Astrocyte (in vitro differentiated cells and primary cell): ENCODE data around the gene DQX1. TPM values are rescaled to one million over a fixed set of nuclear protein-coding genes. Genes with fewer than 3 reads are reported as not detected.

ENCODE experiments used
- DNase-seq: peaks from one replicate; pipeline ENCODE4 v3.0.0-alpha.2; 2010; ENCODE audit warnings: low read depth
- FAIRE-seq: peaks from 2 replicates; lab custom pipeline; 2011; peaks lifted over from hg19 to GRCh38; lab: Jason Lieb, UNC
- H2AFZ ChIP-seq: 2 replicates; pipeline ENCODE4 v1.6.0; 2012; ENCODE audit warnings: low read depth, low read length, inconsistent platforms
- H3K27ac ChIP-seq: 2 replicates; pipeline ENCODE4 v1.5.1; 2011; ENCODE audit warnings: low read depth, low read length, inconsistent platforms
- H3K27me3 ChIP-seq: 2 replicates; pipeline ENCODE4 v1.6.0; 2011; ENCODE audit warnings: low read length, inconsistent platforms; ENCODE audit not compliant: insufficient read depth
- H3K36me3 ChIP-seq: 2 replicates; pipeline ENCODE4 v1.5.1; 2011; ENCODE audit warnings: low read length, inconsistent platforms; ENCODE audit not compliant: insufficient read depth
- H3K4me1 ChIP-seq: 2 replicates; pipeline ENCODE4 v1.5.1; 2011; ENCODE audit warnings: low read length, inconsistent platforms; ENCODE audit not compliant: insufficient read depth
- H3K4me2 ChIP-seq: 2 replicates; pipeline ENCODE4 v1.6.0; 2012; ENCODE audit warnings: low read length, inconsistent platforms
- H3K4me3 ChIP-seq: 2 replicates; pipeline ENCODE4 v1.5.1; 2011; ENCODE audit warnings: low read depth, mild to moderate bottlenecking, low read length, inconsistent platforms; ENCODE audit not compliant: insufficient read depth
- H3K79me2 ChIP-seq: 2 replicates; pipeline ENCODE4 v1.6.0; 2012; ENCODE audit warnings: mild to moderate bottlenecking, low read length, inconsistent platforms; ENCODE audit not compliant: insufficient read depth
- H3K9ac ChIP-seq: 2 replicates; pipeline ENCODE4 v1.6.0; 2012; ENCODE audit warnings: mild to moderate bottlenecking, low read length, inconsistent platforms
- H3K9me3 ChIP-seq: 2 replicates; pipeline ENCODE4 v1.5.1; 2012; ENCODE audit warnings: low read depth, mild to moderate bottlenecking, low read length, inconsistent platforms; ENCODE audit not compliant: insufficient read depth
- H4K20me1 ChIP-seq: 2 replicates; pipeline ENCODE4 v1.6.0; 2012; ENCODE audit warnings: low read length, inconsistent platforms; ENCODE audit not compliant: insufficient read depth
- H3K27ac Mint-ChIP-seq: one replicate; pipeline ENCODE4 v1.8.0; 2021; ENCODE audit warnings: mild to moderate bottlenecking, mixed read lengths; ENCODE audit not compliant: unreplicated experiment
- H3K27me3 Mint-ChIP-seq: one replicate; pipeline ENCODE4 v1.8.0; 2021; ENCODE audit warnings: low read depth, mixed read lengths; ENCODE audit not compliant: unreplicated experiment
- H3K36me3 Mint-ChIP-seq: one replicate; pipeline ENCODE4 v1.8.0; 2021; ENCODE audit warnings: low read depth, mixed read lengths; ENCODE audit not compliant: unreplicated experiment
- H3K4me1 Mint-ChIP-seq: one replicate; pipeline ENCODE4 v1.8.0; 2021; ENCODE audit warnings: low read depth, mixed read lengths; ENCODE audit not compliant: unreplicated experiment
- H3K4me3 Mint-ChIP-seq: one replicate; pipeline ENCODE4 v1.8.0; 2021; ENCODE audit warnings: mild to moderate bottlenecking, moderate library complexity, mixed read lengths; ENCODE audit not compliant: unreplicated experiment
- H3K9me3 Mint-ChIP-seq: one replicate; pipeline ENCODE4 v1.8.0; 2021; ENCODE audit warnings: mild to moderate bottlenecking, mixed read lengths; ENCODE audit not compliant: unreplicated experiment
- EZH2 ChIP-seq: IDR thresholded peaks from 2 replicates; pipeline ENCODE4 v1.6.1; 2012; ENCODE audit warnings: mild to moderate bottlenecking, low read length, inconsistent platforms; ENCODE audit not compliant: insufficient read depth
- total RNA-seq: library from RNA; stranded (reverse); gene quantifications from 2 replicates; pipeline ENCODE4 v1.2.1, GENCODE V29; 2021
- TF ChIP-seq, protein P1 (sequence below): IDR thresholded peaks from 2 replicates; pipeline ENCODE4 v1.5.1; 2011; ENCODE audit warnings: low read depth, mild to moderate bottlenecking, inconsistent platforms, low read length, moderate library complexity; ENCODE audit not compliant: insufficient read depth

The DQX1 gene
- total RNA-seq, 1 donor from 2014 or later, result 0.73 TPM

DNA sequence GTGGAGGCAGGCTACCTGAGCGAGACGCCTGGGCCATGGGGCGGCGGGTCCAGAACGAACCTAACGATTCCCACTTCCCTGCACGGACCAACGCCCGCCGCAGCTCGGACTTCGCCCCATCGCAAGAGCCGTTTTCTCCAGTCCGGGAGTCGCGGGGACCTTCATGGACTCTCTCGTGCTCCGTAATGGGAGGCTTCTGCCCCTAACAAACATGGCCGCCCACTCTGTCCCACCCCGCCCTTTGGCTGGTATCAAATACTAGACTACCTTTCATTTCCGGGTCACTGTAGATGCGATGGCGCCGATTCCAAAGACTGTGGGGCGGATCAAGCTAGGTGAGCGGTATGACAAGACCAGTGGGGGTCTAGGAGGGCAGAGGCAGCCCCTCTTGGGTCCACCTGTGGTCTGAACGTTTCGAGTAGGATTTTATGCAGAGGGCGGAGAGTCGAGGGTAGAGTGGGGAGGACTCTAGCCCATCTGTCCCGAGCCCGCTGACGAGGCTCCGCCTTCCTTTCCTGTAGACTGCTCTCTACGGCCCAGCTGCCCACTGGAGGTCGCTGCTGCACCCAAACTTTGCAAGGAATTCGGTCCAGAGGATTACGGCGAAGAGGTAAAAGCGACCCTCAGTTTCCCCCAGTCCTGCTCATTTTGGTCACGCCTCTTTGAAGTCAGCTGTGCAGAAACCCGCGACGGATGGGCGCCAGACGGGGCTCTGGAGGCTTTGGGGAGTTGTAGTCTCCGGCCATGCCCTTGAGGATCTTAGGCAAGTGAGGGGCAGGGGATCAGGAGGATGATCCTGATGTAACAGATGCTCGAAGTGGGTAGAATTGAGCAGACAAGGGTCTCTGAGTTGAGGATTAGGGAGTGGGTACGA lies 43.0 kb downstream of the DQX1 start, which contains the start of the genes CCDC142 and TTC31:
CCDC142 (minus strand) TSS at position 198 of the 874 bp plus-strand sequence; CDS start at position 37, 161 bp downstream.
TTC31 (plus strand) TSS at position 281 of the 874 bp plus-strand sequence; CDS start at position 296, 15 bp downstream.
- Histone ChIP-seq H4K20me1 (peaks cover 13% of the 10 kb centered on the region), H3K9me3 (no peaks in the 10 kb centered on the region), H3K79me2 (peaks cover 37% of the 10 kb centered on the region), H3K36me3 (peaks cover 3% of the 10 kb centered on the region), H3K27me3 (no peaks in the 10 kb centered on the region), H3K4me3 (peak within 1 kb of the TSS; percentile 97), H3K27ac (peak within 1 kb of the TSS; percentile 83), H3K9ac (peak within 1 kb of the TSS; percentile 88), H3K4me1 (peaks cover 15% of the 10 kb centered on the region), H3K4me2 (peak within 1 kb of the TSS; percentile 97), H2AFZ (peak within 1 kb of the TSS; percentile 95)
- TF ChIP-seq, protein P1, sequence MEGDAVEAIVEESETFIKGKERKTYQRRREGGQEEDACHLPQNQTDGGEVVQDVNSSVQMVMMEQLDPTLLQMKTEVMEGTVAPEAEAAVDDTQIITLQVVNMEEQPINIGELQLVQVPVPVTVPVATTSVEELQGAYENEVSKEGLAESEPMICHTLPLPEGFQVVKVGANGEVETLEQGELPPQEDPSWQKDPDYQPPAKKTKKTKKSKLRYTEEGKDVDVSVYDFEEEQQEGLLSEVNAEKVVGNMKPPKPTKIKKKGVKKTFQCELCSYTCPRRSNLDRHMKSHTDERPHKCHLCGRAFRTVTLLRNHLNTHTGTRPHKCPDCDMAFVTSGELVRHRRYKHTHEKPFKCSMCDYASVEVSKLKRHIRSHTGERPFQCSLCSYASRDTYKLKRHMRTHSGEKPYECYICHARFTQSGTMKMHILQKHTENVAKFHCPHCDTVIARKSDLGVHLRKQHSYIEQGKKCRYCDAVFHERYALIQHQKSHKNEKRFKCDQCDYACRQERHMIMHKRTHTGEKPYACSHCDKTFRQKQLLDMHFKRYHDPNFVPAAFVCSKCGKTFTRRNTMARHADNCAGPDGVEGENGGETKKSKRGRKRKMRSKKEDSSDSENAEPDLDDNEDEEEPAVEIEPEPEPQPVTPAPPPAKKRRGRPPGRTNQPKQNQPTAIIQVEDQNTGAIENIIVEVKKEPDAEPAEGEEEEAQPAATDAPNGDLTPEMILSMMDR, result peak; percentile 88
- TF ChIP-seq EZH2, result no peak
- Mint-ChIP-seq H3K36me3 (peaks cover 6% of the 10 kb centered on the region), H3K27ac (peak within 1 kb of the TSS; percentile 89), H3K9me3 (no peaks in the 10 kb centered on the region), H3K4me1 (peaks cover 3% of the 10 kb centered on the region), H3K27me3 (no peaks in the 10 kb centered on the region), H3K4me3 (peak within 1 kb of the TSS; percentile 98)
- DNase-seq (peak; percentile 89), FAIRE-seq (no peak)

DNA sequence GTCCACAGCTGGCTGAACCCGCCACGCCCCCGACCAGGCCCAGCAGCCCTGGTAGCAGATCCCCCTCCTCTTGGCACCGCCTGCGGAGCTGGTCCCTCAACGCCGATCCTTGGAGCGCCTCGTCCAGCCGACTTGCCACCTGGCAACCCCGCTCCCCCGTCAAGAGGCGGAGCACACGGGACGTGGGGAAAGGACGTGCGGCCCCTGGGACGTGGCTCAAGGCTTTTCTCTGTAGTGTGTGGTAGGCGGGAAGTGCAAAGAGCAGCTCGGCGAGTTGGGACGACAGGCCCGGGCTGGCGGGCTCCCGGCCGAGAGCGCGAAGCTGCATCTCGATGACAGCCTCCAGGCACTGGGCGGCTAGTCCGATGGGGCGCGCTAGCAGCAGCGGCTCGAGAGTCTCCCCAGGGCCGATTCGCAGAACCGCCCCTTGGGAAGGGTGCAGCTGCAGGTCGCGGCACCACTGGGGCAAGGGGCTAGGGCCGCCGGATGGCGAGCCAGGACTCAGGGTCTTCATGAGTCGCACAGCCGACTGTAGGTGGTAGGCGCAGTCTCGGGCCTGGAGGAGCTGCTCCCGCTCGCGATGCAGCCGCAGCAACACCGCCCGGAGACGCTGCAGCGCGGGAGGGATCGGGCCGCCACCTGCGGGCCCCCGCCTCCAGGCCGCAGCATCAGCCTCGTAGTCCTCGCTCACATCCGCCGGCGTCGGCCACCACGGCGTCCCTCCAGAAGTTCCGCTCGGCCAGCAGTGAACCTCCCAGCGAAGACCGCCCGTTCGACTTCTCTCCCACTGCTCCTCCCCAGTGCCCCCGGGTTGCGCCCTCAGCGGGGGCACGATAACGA lies 43.9 kb downstream of the DQX1 start:
- H3K4me2 ChIP-seq, result peak overlapping the region; percentile 97

More for the DNA sequence above, 43.9 kb downstream of the DQX1 start:
- Mint-ChIP-seq H3K9me3 (no peaks in the 10 kb centered on the region), H3K4me1 (peaks cover 3% of the 10 kb centered on the region), H3K27ac (peak overlapping the region; percentile 89), H3K27me3 (no peaks in the 10 kb centered on the region), H3K36me3 (peaks cover 6% of the 10 kb centered on the region), H3K4me3 (peak overlapping the region; percentile 98)
- DNase-seq (no peak), FAIRE-seq (no peak)
- Histone ChIP-seq H3K36me3 (peaks cover 3% of the 10 kb centered on the region), H4K20me1 (peaks cover 13% of the 10 kb centered on the region), H3K4me3 (peak overlapping the region; percentile 97), H3K9ac (peak overlapping the region; percentile 88), H3K9me3 (no peaks in the 10 kb centered on the region), H2AFZ (peak overlapping the region; percentile 95), H3K27ac (peak overlapping the region; percentile 83), H3K4me1 (peaks cover 15% of the 10 kb centered on the region), H3K27me3 (no peaks in the 10 kb centered on the region), H3K79me2 (peaks cover 37% of the 10 kb centered on the region)
- TF ChIP-seq, protein P1, result no peak
- no peak for TF ChIP-seq EZH2
